GM12874 (cell line): Measurements from ENCODE around the gene IFNA8.

Experiments used
- TF ChIP-seq, protein P1 (sequence below): IDR thresholded peaks from 2 replicates; pipeline ENCODE4 v1.5.1; 2011; ENCODE audit warnings: low read depth, mild to moderate bottlenecking, control low read depth, low read length, moderate library complexity; ENCODE audit not compliant: insufficient read depth

IFNA8 gene

DNA sequence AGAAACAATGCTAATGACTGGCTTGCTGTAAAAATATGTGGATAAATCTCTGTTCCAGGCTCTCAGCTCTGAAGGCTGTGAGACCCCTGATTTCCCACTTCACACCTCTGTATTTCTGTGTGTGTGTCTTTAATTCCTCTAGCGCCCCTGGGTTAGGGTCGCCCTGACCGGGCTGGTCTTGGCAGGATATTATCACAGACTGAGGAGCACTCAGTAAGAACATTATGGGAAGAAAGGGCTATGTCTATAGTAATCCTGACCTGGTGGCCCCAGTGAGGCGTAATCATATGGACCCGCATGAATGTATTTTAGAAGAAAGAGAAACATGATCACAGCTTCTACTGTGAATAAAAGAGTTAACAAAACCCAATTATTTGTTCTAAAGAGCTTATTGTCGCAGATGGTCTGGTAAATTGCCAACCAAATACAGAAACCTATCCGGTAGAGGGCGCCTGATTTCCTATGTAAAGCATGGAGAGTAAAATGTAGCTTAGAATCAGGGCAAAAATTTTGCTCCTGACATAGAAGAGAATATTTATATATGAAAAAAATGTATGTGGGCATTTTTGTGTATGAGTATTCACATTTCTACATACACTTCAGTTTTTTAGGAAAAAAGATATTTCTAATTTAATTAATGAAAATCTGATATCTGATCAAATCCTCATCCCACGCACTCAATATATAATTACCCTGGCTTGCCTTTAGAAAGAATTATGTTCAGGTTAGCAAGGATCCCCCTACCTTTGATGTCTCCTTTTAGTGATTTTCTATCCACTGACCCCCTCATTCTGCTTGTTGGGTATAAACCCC is 25.5 kb downstream of the IFNA8 start:
- TF ChIP-seq, protein P1, sequence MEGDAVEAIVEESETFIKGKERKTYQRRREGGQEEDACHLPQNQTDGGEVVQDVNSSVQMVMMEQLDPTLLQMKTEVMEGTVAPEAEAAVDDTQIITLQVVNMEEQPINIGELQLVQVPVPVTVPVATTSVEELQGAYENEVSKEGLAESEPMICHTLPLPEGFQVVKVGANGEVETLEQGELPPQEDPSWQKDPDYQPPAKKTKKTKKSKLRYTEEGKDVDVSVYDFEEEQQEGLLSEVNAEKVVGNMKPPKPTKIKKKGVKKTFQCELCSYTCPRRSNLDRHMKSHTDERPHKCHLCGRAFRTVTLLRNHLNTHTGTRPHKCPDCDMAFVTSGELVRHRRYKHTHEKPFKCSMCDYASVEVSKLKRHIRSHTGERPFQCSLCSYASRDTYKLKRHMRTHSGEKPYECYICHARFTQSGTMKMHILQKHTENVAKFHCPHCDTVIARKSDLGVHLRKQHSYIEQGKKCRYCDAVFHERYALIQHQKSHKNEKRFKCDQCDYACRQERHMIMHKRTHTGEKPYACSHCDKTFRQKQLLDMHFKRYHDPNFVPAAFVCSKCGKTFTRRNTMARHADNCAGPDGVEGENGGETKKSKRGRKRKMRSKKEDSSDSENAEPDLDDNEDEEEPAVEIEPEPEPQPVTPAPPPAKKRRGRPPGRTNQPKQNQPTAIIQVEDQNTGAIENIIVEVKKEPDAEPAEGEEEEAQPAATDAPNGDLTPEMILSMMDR, result peak; percentile 48; the same call in 1 of the 2 replicates

DNA sequence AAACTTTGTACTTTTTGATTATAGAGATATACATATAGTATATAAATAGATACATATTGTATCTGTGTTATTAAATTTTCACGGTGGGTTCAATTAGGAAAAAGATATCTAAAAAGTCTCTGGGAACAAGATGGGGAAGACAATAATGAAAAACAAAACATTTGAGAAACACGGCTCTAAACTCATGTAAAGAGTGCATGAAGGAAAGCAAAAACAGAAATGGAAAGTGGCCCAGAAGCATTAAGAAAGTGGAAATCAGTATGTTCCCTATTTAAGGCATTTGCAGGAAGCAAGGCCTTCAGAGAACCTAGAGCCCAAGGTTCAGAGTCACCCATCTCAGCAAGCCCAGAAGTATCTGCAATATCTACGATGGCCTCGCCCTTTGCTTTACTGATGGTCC is 31.2 kb downstream of the IFNA8 start, which contains the start of gene IFNA1:
Gene IFNA1, plus strand, starts transcription at position 301 of the 400 bp plus-strand sequence. Its CDS starts 69 bp downstream, at position 370.
- TF ChIP-seq, protein P1, result no peak

DNA sequence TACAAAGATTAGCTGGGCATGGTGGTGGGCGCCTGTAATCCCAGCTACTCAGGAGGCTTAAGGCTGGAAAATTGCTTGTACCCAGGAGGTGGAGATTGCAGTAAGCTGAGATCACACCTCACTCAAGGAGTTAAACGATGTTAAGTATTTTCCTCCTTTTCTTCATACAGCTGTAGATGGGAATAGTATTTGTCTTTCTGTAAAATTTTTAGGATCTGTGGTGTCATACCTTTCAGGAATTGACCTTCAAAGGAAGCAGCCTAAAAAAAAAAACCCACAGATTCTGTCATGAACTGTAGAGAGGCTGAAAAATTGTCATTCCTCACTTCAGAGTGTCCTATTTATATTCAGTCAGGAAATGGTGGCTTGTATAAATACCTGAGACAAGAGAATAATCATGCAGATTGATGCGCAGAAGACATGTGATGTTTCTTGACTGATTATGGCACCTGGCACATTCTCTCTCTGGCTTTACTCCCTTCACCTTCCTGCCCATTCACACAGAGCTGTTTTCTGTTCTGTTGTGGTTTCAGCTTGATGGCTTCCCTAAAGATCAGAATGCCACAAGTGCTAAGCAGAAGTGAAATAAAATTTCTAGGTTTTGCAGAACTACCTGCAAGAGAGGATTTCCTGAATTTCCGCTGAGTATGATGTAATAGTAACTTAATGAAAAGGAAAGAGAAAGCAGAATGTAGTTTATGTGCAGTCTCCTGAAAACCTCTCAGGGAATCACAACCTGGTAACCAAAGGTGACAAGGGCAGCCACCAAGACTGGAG is 35.1 kb downstream of the IFNA8 start:
- TF ChIP-seq, protein P1, result no peak

DNA sequence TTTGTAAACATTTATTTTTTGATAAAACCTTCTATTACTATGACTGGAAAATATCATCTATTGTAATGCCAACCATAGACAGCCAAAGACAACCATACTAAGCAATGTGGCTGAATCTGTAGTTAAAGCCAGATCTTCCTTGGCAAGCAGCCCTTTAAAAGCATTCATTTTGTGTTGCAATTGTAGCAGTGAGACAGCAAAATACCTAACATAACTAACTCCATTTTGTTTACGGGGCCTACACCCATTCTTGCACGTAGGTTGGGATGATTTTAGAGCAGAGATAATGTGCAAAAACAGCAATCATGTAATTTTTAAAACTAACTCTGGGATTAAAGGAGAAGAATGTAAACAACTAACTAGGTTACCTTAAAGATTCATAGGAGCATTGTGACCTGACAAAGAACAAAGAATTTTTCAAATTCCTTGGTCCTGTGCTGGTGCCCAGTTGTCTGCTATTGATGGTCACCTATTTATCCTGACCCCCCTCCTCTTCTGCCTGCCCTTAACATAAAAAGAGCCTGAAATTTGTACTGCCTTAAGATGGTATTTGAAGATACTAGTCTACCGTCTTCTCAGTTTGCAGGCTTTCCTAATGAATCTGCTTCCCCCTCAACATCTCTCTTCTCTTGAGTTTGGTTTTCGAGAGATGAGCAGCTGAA is 41.9 kb downstream of the IFNA8 start:
- TF ChIP-seq, protein P1, result no peak

DNA sequence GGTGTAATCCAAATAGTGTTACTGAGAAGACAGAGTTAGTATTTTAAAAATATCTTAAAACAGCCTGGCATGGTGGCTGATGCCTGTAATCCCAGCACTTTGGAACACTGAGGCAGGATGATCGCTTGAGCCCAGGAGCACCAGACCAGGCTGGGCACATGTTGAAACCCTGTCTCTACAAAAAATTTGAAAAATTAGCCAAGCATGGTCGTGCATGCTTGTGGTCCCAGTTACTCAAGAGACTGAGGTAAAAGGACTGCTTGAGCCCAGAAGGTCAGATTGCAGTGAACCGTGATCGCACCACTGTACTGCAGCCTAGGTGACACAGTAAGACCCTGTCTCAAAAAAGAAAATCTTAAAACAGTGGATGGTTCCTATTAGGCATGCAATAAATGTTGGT is 43.8 kb downstream of the IFNA8 start:
- TF ChIP-seq, protein P1, result no peak

DNA sequence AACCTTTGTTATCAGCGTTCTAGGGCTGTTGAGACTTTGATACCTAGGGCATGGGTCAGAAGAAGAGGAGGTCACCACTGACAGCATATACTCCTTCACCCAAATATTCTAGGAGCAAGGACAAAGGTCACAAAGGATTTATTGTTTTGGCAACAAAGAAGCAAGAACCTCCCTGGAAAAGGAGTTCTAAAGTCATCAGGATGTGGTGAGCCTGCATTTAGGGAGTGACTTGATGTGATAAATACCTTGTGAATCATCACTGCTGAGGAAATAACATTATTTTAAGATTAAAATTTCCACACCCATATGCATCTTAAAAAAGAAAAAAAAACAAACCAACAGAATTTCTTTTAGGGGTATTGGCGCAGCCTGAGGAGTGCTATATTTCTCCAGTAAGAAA is 45.2 kb downstream of the IFNA8 start:
- TF ChIP-seq, protein P1, result no peak

DNA sequence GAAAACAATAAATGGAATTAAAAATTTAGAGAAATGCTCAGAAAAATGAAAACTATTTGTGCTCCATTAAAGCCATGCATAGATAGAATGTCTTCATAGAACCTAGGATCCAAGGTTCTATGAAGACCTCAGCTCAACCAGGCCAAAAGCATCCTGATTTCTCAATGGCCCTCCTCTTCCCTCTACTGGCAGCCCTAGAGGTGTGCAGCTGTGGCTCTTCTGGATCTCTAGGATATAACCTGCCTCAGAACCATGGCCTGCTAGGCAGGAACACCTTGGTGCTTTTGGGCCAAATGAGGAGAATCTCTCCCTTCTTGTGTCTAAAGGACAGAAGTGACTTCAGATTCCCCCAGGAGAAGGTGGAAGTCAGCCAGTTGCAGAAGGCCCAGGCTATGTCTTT is 46.4 kb downstream of the IFNA8 start:
- TF ChIP-seq, protein P1, result peak; percentile 76
